ENCODE measurements around the gene APBB1IP. TPM values are rescaled to one million over a fixed set of nuclear protein-coding genes. Genes with fewer than 3 reads are reported as not detected.

Gene APBB1IP
- total RNA-seq, 1 donor from 2014 or later: not detected

DNA sequence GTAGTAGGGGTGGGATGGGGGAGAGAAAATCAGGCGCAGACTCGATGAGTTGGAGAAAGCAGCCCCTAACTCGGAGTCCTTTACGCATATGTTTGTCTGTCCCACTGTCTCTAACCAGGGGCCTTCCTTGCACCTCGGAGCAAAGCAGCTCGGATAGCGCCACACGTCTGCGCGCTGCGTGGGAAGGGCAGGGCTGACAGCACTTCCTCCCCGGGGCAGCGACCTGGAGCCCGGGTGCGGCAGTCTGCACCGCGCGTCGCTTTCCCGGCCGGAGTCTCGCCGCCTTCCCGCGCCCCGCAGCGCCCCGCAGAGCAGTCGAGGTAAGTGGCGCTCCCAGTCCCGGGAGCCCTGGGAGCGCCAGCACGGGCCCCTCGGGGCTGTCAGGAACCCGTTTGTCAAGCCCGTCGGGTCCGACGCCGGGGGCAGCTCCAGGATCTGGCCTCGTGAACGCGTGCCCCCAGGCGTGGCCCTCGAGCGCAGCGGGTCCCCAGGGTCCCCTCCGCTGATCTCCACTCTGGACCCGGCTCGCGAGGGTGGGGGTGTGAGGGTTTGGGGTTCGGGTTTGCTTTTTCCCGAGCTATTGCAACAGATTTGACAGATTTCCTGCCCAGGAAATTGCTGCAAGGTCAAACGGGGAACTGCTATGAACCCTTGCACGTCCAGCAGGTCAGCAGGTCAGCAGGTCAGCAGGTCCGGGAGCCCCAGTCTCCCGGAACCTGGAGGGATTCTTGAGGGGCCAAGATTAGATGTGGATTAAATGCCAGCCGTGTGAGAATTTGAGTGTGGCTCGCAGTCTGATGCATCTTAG lies 597 bp downstream of the APBB1IP start:
- no peak overlapping the region for H3K4me3 ChIP-seq (ENCODE audit: low read depth, low read length)
- no peaks in the 10 kb centered on the region for H3K27me3 ChIP-seq (ENCODE audit: control insufficient read depth, insufficient read depth, low read length)
- DNase-seq (ENCODE audit: low read depth) (no peak), FAIRE-seq (no peak)
- TF ChIP-seq, protein P1, sequence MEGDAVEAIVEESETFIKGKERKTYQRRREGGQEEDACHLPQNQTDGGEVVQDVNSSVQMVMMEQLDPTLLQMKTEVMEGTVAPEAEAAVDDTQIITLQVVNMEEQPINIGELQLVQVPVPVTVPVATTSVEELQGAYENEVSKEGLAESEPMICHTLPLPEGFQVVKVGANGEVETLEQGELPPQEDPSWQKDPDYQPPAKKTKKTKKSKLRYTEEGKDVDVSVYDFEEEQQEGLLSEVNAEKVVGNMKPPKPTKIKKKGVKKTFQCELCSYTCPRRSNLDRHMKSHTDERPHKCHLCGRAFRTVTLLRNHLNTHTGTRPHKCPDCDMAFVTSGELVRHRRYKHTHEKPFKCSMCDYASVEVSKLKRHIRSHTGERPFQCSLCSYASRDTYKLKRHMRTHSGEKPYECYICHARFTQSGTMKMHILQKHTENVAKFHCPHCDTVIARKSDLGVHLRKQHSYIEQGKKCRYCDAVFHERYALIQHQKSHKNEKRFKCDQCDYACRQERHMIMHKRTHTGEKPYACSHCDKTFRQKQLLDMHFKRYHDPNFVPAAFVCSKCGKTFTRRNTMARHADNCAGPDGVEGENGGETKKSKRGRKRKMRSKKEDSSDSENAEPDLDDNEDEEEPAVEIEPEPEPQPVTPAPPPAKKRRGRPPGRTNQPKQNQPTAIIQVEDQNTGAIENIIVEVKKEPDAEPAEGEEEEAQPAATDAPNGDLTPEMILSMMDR (IDR thresholded peaks at IDR 0.05; ENCODE audit: insufficient read depth, low read length, severe bottlenecking): no peak
- H3K36me3 ChIP-seq (ENCODE audit: control insufficient read depth, insufficient read depth, low read length): no peaks in the 10 kb centered on the region

DNA sequence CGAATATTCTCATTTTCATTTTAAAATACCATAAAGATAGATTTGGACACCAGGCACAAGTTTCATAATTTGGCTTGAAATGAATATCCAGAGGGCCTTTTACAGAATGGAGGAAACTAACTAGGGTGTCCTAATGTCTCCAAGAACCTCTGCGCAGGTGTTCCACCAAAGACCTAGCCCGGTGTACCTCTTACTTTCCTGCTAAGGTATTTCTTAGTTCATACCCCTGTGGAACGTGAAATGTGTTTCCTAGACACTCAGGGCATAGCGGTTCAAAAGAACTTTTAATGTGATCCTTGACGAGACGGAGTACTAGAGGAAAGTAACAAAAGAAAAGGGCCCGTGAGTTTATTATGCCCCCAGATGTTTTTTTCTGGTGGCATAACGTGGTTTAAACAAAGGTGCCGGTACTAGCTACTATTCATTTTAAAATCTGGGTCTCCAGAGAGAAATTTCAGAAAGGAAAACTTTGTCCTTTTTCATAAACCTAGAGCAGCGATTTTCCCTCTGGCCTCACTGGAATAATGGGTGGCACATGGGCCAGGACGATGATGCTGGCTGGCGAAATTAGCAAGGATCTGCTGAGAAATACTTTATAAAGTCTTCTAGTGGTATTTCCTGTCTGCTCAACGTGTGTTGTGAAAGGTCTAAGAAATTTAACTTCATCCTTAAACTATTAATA lies 1.4 kb downstream of the APBB1IP start:
- DNase-seq (ENCODE audit: low read depth): no peak
- Histone ChIP-seq H3K4me3 (ENCODE audit: low read depth, low read length) (no peak overlapping the region), H3K36me3 (ENCODE audit: control insufficient read depth, insufficient read depth, low read length) (no peaks in the 10 kb centered on the region), H3K27me3 (ENCODE audit: control insufficient read depth, insufficient read depth, low read length) (no peaks in the 10 kb centered on the region)
- TF ChIP-seq, protein P1 (IDR thresholded peaks at IDR 0.05; ENCODE audit: insufficient read depth, low read length, severe bottlenecking): no peak
- no peak for FAIRE-seq

- DNase-seq (ENCODE audit: low read depth): no peak
- TF ChIP-seq, protein P1 (IDR thresholded peaks at IDR 0.05; ENCODE audit: insufficient read depth, low read length, severe bottlenecking): no peak
- FAIRE-seq: no peak
- no peaks in the 10 kb centered on the region for H3K36me3 ChIP-seq (ENCODE audit: control insufficient read depth, insufficient read depth, low read length)
- no peak overlapping the region for H3K4me3 ChIP-seq (ENCODE audit: low read depth, low read length)
- no peaks in the 10 kb centered on the region for H3K27me3 ChIP-seq (ENCODE audit: control insufficient read depth, insufficient read depth, low read length)
Observed at GRCh38 chr10:26440088-26440470, 1.9 kb downstream of the APBB1IP start.

GRCh38 chr10:26441491-26442214 lies 3.5 kb downstream of the APBB1IP start:
- no peak for DNase-seq (ENCODE audit: low read depth)
- Histone ChIP-seq H3K36me3 (ENCODE audit: control insufficient read depth, insufficient read depth, low read length) (no peaks in the 10 kb centered on the region), H3K27me3 (ENCODE audit: control insufficient read depth, insufficient read depth, low read length) (no peaks in the 10 kb centered on the region), H3K4me3 (ENCODE audit: low read depth, low read length) (no peak overlapping the region)
- FAIRE-seq: peak; percentile 86
- TF ChIP-seq, protein P1 (IDR thresholded peaks at IDR 0.05; ENCODE audit: insufficient read depth, low read length, severe bottlenecking): no peak

DNA sequence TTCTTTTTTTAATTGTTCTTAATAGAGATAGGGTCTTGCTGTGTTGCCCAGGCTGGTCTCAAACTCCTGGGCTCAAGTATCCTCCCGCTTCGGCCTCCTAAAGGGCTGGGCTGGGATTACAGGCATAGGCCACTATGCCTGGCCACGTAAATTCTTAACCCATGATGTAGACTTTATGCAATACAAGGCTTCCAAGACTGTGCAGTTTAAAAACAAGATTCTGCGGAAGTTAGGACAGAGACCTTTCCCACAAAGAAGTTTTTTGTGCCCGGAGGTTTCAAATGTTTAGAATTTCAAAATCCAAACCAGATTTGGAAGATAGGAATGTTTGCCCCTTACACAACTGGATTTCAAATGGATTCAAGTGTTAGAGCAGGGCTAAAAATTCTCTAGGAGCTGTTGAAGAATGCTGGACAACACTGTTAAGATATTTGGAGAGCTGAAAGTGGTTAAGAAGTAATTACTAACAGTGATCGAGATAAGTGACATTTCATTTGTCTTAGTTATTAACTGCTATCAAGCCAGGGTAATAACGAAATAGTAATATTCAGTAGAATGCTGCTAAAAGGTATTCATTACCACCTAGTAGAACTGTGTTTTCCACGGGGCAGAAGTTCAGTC lies 7.4 kb downstream of the APBB1IP start:
- H3K27me3 ChIP-seq (ENCODE audit: control insufficient read depth, insufficient read depth, low read length): no peaks in the 10 kb centered on the region
- H3K4me3 ChIP-seq (ENCODE audit: low read depth, low read length): no peak overlapping the region
- TF ChIP-seq, protein P1 (IDR thresholded peaks at IDR 0.05; ENCODE audit: insufficient read depth, low read length, severe bottlenecking): no peak
- FAIRE-seq (no peak), DNase-seq (ENCODE audit: low read depth) (no peak)
- no peaks in the 10 kb centered on the region for H3K36me3 ChIP-seq (ENCODE audit: control insufficient read depth, insufficient read depth, low read length)
